Measurements from ENCODE around the gene LRMDA. TPM values are rescaled to one million over a fixed set of nuclear protein-coding genes. Genes with fewer than 3 reads are reported as not detected.

LRMDA gene
- total and polyA plus RNA-seq, 2 donors (not counting 3 experiments of a cell fraction or from before 2014, with no cell fraction given): 9.7 to 18.0 TPM

DNA sequence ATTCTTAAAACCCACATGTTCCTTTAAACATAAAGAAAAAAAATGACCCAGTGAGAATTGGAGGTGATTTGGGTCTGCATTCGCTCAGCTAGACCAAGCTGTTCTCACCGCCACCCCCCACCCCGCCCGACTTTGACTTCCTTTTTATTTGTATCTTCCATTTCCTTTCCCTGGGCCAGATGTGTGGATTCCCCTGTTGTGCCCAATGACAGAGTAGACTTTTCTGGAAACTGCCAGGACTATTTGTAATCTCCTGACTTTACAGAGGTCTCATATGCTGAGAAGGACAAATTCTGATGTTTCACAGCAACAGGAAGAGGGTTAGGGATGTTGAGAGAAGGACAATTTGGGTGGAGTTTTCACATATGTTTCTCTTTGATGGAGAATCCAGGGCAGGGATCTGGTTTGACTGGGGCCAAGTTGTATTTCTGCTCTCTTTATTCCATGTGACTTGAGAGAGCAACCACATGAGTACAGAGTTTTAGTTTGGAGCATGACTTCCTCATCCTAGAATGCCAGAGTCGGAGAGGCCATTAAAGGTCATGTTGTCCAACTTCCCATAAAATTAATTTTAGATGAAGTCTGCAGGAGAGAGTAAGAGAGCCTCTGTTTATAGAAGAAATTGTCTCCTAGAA lies 1023.2 kb downstream of the LRMDA start:
- no TSS peak for BruUV-seq (replicated peaks)
- no peaks in the 10 kb centered on the region for H3K27me3 ChIP-seq (ENCODE audit: control insufficient read depth in 2 of 2, insufficient read depth in 2 of 2, low read length in 2 of 2)

DNA sequence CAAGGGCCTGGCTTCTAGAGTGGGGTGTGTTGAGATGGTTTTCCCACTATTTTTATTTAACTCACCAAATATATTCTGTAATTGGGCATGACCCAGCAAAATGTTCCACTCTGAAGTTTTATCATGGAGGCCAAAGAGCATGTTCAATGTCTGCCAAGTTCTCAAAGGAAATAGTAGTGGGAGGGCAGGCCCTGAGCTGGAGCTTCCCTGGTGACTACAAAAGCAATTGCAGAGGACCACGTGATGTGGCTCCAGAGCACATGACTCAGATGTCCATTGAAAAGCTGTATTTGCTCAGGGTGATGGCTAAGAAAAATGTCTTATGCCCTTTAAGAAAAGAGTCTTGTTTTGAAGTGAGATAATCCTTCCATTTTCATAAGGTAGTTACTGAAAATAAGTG lies 1024.8 kb downstream of the LRMDA start:
- FAIRE-seq: no peak
- ChIA-PET CTCF (no interaction called here), POLR2A (no interaction called here)
- H3K4me2 ChIP-seq (ENCODE audit: insufficient read depth, low read length): no peak overlapping the region
- no peak overlapping the region for H3K4me3 ChIP-seq (replicated peaks in 1 of 3; ENCODE audit: insufficient read depth in 1 of 3, low read depth in 1 of 3, low read length in 3 of 3)
- no peak for TF ChIP-seq FOS (IDR thresholded peaks at IDR 0.05; ENCODE audit: borderline replicate concordance, insufficient read depth, low read length)
- TF ChIP-seq POLR2AphosphoS5 (IDR thresholded peaks at IDR 0.05; ENCODE audit: insufficient read depth, low read depth, low read length): no peak
- no peak for TF ChIP-seq EZH2 (IDR thresholded peaks at IDR 0.05; ENCODE audit: borderline replicate concordance, low read depth, low read length, severe bottlenecking)
- no peak for TF ChIP-seq GATA2 (IDR thresholded peaks at IDR 0.05; ENCODE audit: insufficient read depth, insufficient read length, low read depth, low read length)
- TF ChIP-seq, protein P1, sequence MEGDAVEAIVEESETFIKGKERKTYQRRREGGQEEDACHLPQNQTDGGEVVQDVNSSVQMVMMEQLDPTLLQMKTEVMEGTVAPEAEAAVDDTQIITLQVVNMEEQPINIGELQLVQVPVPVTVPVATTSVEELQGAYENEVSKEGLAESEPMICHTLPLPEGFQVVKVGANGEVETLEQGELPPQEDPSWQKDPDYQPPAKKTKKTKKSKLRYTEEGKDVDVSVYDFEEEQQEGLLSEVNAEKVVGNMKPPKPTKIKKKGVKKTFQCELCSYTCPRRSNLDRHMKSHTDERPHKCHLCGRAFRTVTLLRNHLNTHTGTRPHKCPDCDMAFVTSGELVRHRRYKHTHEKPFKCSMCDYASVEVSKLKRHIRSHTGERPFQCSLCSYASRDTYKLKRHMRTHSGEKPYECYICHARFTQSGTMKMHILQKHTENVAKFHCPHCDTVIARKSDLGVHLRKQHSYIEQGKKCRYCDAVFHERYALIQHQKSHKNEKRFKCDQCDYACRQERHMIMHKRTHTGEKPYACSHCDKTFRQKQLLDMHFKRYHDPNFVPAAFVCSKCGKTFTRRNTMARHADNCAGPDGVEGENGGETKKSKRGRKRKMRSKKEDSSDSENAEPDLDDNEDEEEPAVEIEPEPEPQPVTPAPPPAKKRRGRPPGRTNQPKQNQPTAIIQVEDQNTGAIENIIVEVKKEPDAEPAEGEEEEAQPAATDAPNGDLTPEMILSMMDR (IDR thresholded peaks at IDR 0.05; ENCODE audit: extremely low read depth in 1 of 2, insufficient read depth in 1 of 2, low read depth in 1 of 2, low read length in 2 of 2): no peak
- TF ChIP-seq, protein P2, sequence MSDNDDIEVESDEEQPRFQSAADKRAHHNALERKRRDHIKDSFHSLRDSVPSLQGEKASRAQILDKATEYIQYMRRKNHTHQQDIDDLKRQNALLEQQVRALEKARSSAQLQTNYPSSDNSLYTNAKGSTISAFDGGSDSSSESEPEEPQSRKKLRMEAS (IDR thresholded peaks at IDR 0.05; ENCODE audit: insufficient read depth, insufficient read length): no peak
- H3K79me2 ChIP-seq (ENCODE audit: control insufficient read depth, insufficient read depth, low read length): no peaks in the 10 kb centered on the region
- no peaks in the 10 kb centered on the region for H4K20me1 ChIP-seq (replicated peaks; ENCODE audit: control insufficient read depth, extremely low read depth, insufficient read depth, low read length)
- no peaks in the 10 kb centered on the region for H3K27me3 ChIP-seq (ENCODE audit: control insufficient read depth in 2 of 2, insufficient read depth in 2 of 2, low read length in 2 of 2)
- H3K9me1 ChIP-seq (replicated peaks; ENCODE audit: control insufficient read depth, extremely low read depth, insufficient read depth, low read length): no peaks in the 10 kb centered on the region
- no TSS peak for BruUV-seq (replicated peaks)
- dilution Hi-C loops (cut with MboI; ENCODE audit: extremely low pct_ligation_motif_present, low sequenced_read_pairs): no loop called here
- intact Hi-C loops (cut with micrococcal nuclease): no loop called here
- no peak overlapping the region for H2AFZ ChIP-seq (ENCODE audit: low read depth, low read length)
- H3K9ac ChIP-seq (replicated peaks; ENCODE audit: extremely low read depth, insufficient read depth, low read length): no peak overlapping the region
- no peaks in the 10 kb centered on the region for H3K4me1 ChIP-seq (ENCODE audit: control insufficient read depth, extremely low read depth, insufficient read depth, low read length)
- H3K27ac ChIP-seq (ENCODE audit: insufficient read depth, low read depth, low read length): no peak overlapping the region
- no peaks in the 10 kb centered on the region for H3K9me3 ChIP-seq (replicated peaks; ENCODE audit: control insufficient read depth, insufficient read depth, low read length)
- no peak for DNase-seq (ENCODE audit: low read depth, low spot score)
- H3K36me3 ChIP-seq (ENCODE audit: control insufficient read depth in 2 of 2, extremely low read depth in 1 of 2, insufficient read depth in 2 of 2, low read length in 2 of 2): no peaks in the 10 kb centered on the region

More for the DNA sequence above, 1023.2 kb downstream of the LRMDA start:
- Histone ChIP-seq H3K27ac (ENCODE audit: insufficient read depth, low read depth, low read length) (no peak overlapping the region), H3K9me1 (replicated peaks; ENCODE audit: control insufficient read depth, extremely low read depth, insufficient read depth, low read length) (no peaks in the 10 kb centered on the region), H3K4me2 (ENCODE audit: insufficient read depth, low read length) (no peak overlapping the region), H3K79me2 (ENCODE audit: control insufficient read depth, insufficient read depth, low read length) (no peaks in the 10 kb centered on the region), H3K9me3 (replicated peaks; ENCODE audit: control insufficient read depth, insufficient read depth, low read length) (no peaks in the 10 kb centered on the region), H3K4me1 (ENCODE audit: control insufficient read depth, extremely low read depth, insufficient read depth, low read length) (no peaks in the 10 kb centered on the region), H3K9ac (replicated peaks; ENCODE audit: extremely low read depth, insufficient read depth, low read length) (no peak overlapping the region), H3K36me3 (ENCODE audit: control insufficient read depth in 2 of 2, extremely low read depth in 1 of 2, insufficient read depth in 2 of 2, low read length in 2 of 2) (no peaks in the 10 kb centered on the region), H4K20me1 (replicated peaks; ENCODE audit: control insufficient read depth, extremely low read depth, insufficient read depth, low read length) (no peaks in the 10 kb centered on the region), H3K4me3 (replicated peaks in 1 of 3; ENCODE audit: insufficient read depth in 1 of 3, low read depth in 1 of 3, low read length in 3 of 3) (no peak overlapping the region), H2AFZ (ENCODE audit: low read depth, low read length) (no peak overlapping the region)
- no peak for FAIRE-seq
- no peak for DNase-seq (ENCODE audit: low read depth, low spot score)
- TF ChIP-seq, protein P2 (IDR thresholded peaks at IDR 0.05; ENCODE audit: insufficient read depth, insufficient read length): no peak
- CTCF ChIA-PET: no interaction called here
- POLR2A ChIA-PET: no interaction called here
- dilution Hi-C loops (cut with MboI; ENCODE audit: extremely low pct_ligation_motif_present, low sequenced_read_pairs): no loop called here
- intact Hi-C loops (cut with micrococcal nuclease): no loop called here
